ENCODE data around the gene MKNK1.

MKNK1 gene

DNA sequence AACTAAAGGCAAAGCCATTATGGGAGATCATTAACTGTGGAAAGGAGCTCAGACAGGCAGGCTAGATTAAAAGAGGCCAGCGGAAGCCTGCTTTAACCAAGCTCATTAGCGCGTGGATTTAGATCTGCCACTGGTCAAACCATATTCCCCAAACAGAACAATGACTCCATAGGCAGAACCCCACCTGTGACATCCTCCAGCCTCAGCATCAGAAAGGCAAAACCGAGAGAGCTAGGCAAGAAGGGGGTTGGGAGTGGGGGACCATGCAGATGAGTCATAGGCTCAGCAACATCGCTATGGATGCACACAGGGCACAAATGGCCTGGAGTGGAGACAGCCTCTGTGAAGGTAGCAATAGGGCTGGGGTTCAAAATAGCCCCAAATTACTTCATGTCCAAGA, 20.6 kb downstream of the MKNK1 start:
- H3K4me3 ChIP-seq (ENCODE audit: low read depth, low read length) = no peak overlapping the region
- TF ChIP-seq, protein P1, sequence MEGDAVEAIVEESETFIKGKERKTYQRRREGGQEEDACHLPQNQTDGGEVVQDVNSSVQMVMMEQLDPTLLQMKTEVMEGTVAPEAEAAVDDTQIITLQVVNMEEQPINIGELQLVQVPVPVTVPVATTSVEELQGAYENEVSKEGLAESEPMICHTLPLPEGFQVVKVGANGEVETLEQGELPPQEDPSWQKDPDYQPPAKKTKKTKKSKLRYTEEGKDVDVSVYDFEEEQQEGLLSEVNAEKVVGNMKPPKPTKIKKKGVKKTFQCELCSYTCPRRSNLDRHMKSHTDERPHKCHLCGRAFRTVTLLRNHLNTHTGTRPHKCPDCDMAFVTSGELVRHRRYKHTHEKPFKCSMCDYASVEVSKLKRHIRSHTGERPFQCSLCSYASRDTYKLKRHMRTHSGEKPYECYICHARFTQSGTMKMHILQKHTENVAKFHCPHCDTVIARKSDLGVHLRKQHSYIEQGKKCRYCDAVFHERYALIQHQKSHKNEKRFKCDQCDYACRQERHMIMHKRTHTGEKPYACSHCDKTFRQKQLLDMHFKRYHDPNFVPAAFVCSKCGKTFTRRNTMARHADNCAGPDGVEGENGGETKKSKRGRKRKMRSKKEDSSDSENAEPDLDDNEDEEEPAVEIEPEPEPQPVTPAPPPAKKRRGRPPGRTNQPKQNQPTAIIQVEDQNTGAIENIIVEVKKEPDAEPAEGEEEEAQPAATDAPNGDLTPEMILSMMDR (IDR thresholded peaks at IDR 0.05; ENCODE audit: borderline replicate concordance, insufficient read depth, low read depth, low read length) = no peak

DNA sequence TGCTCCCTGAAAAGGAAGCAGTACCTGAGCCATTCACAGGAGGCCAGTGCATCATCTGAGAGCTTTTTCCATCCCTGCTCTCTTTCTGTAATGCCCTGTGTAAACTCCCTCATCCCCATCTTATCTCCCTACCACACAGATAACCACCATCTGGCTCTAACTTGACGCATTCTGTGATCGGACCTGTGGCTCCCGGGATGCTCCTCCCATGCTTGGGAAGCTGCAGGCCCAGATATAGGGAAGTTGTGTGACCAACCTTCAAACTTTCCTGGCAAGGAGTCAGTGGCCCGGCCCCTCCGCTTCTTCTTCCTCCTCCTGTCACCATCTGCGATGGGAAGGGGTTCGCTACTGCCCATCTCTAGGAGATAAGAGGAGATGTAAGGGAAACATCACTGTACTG, 21.1 kb downstream of the MKNK1 start:
- no peak overlapping the region for H3K4me3 ChIP-seq (ENCODE audit: low read depth, low read length)
- TF ChIP-seq, protein P1 (IDR thresholded peaks at IDR 0.05; ENCODE audit: borderline replicate concordance, insufficient read depth, low read depth, low read length) = no peak

DNA sequence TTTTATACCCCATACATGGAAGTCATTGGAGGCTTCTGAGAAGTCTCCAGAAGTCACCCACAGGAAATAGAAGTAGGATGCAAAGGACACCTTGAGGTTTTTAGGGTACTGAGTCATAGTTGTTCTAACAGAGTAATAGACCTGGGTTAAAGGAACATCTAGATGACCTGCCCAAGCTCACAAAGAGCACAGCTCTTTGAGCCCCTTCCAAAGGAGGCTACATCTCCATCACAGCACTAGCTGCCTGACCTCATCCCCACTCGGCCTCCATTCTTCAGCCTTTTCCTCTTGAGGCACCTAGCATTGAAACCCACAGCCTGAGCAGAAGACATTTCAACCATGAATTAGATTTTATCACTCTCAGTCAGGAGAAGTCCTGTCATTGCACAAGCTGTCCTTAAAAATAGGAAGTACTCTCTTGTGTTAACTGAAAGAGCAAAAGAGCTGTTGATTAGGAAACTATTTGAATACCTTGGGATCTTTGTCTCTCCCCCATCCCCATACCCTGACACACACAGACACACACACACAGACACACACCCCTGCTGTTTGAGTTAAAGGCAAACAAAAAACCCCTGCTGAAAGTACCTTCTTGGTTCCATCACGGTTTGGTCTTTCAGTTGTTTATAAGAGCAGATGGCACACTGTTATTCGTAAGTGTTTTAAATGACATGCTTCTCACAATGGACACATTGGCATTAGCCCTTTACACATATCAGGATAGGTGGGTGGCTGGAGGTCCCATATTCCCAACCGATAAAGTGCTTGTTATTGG, 22.2 kb downstream of the MKNK1 start:
- TF ChIP-seq, protein P1 (IDR thresholded peaks at IDR 0.05; ENCODE audit: borderline replicate concordance, insufficient read depth, low read depth, low read length) = no peak
- no peak overlapping the region for H3K4me3 ChIP-seq (ENCODE audit: low read depth, low read length)

DNA sequence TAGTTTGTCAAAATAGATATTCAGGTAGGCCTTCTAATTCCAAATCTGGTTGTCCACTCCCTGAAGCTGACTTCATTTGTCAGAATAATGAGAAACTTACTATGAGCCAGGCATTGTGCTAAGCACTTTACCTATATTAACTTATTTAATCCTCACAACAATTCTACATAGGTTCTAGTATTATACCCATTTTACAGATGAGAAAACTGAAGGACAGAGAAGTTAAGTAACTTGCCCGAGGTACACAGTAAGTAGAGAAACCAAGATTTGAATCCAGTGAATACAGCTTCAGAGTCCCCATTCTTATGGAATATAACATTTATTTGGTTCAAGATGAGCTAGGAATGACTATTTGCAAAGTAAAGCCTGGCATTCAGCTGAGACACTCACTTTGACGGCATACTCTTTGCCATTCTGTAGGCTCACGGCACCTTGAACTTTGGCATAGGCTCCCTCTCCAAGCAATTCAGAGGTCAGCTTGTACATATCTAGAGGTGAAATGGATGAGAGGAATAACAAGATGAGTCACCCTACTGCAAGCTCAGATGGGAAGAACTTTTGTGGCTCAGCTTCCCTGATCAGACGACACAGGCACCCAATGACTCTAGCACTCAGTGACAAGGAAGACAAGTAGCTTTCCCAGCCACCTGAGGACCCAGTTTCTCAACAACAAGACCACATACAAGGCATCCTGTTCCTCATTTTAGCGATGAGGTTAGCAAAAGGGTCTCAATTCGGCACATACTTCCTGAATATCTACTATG, 23.7 kb downstream of the MKNK1 start:
- TF ChIP-seq, protein P1 (IDR thresholded peaks at IDR 0.05; ENCODE audit: borderline replicate concordance, insufficient read depth, low read depth, low read length) = no peak
- H3K4me3 ChIP-seq (ENCODE audit: low read depth, low read length) = no peak overlapping the region

DNA sequence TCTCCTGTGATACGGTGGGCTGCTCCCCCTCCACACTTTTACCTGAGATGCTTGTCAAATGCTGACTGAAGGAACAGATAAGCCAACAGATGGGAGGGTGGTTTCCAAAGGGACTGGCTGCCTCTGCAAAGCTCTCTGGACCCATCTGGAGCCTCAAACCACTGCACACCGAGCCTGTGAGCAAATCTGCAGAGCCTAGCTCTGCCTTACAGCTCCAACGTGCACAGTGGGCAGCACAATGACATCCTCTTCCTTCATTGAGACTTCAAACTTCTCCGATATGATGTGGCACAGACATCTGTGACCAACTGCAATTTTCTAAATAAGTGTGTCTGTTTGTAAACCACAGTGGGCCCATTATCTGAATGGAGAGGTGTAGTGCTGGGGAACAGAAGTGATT, 26.4 kb downstream of the MKNK1 start:
- TF ChIP-seq, protein P1 (IDR thresholded peaks at IDR 0.05; ENCODE audit: borderline replicate concordance, insufficient read depth, low read depth, low read length) = no peak
- no peak overlapping the region for H3K4me3 ChIP-seq (ENCODE audit: low read depth, low read length)

DNA sequence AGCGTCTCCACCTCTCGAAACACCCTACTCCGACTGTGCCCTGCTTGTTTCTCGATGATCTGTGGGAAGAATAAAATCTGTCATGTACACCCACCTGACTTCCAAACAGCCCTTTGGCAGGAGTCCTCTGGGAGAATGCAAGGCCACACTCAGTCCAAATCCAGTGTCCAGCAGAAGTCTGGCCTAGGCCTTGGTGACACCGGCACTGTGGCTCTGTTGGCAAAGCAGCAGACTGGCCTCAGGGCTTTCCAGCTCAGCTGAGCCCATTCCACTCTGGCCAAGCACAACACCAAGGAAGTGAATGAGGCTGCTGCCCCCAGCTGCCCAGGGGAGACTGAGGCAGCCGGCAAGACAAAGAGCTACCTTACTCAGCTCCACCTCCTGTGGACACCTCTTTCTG, 27.5 kb downstream of the MKNK1 start:
- TF ChIP-seq, protein P1 (IDR thresholded peaks at IDR 0.05; ENCODE audit: borderline replicate concordance, insufficient read depth, low read depth, low read length) = no peak

DNA sequence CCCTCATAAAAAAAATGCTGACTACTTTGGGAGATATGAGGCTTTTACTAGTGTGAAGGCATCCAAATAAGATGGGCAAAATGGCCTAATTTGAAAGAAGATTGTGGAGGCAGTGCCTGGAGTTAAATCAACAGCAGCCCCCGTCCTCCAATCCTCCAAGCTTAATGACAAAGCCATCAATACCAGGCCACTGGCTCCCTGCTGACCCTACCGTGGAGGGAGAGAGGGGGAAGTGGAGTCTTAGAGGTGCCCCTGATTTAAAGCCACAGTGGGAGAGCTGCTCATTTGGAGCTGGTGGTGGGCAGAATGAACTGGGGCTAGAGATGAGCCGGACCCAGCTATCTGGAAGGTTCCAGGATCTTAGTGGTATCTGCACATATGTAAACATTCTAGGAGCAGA, 28.3 kb downstream of the MKNK1 start:
- H3K4me3 ChIP-seq (ENCODE audit: low read depth, low read length) = no peak overlapping the region
- TF ChIP-seq, protein P1 (IDR thresholded peaks at IDR 0.05; ENCODE audit: borderline replicate concordance, insufficient read depth, low read depth, low read length) = no peak

More for the DNA sequence above, 27.5 kb downstream of the MKNK1 start:
- H3K4me3 ChIP-seq (ENCODE audit: low read depth, low read length) = no peak overlapping the region
